Endodermal cell (in vitro differentiated cells): ENCODE results near the gene PCSK1. TPM values are rescaled to one million over a fixed set of nuclear protein-coding genes. Genes with fewer than 3 reads are reported as not detected.

Experiments used
- DNase-seq: peaks from one replicate; pipeline ENCODE4 v3.0.0-alpha.2; 2017
- H3K27ac ChIP-seq: 2 replicates; pipeline ENCODE4 v1.5.1; 2013; ENCODE audit warnings: mild to moderate bottlenecking, low read depth, low read length, moderate library complexity
- H3K27me3 ChIP-seq: 2 replicates; pipeline ENCODE4 v1.6.1; 2013; ENCODE audit warnings: mild to moderate bottlenecking, low read length, moderate library complexity; ENCODE audit not compliant: insufficient read depth, control insufficient read depth, poor library complexity, severe bottlenecking
- H3K36me3 ChIP-seq: 2 replicates; pipeline ENCODE4 v1.7.0; 2013; ENCODE audit warnings: mild to moderate bottlenecking, low read length, moderate library complexity; ENCODE audit not compliant: control insufficient read depth, insufficient read depth
- H3K4me1 ChIP-seq: one replicate; pipeline ENCODE4 v1.7.0; 2013; ENCODE audit warnings: low read length; ENCODE audit not compliant: control insufficient read depth, insufficient read depth
- H3K4me3 ChIP-seq: 2 replicates; pipeline ENCODE4 v1.5.1; 2013; ENCODE audit warnings: mild to moderate bottlenecking, low read length, moderate library complexity
- H3K9ac ChIP-seq: 2 replicates; pipeline ENCODE4 v1.6.1; 2013; ENCODE audit warnings: mild to moderate bottlenecking, low read length, moderate library complexity; ENCODE audit not compliant: poor library complexity, severe bottlenecking; ENCODE audit errors: extremely low read depth
- H3K9me3 ChIP-seq: 2 replicates; pipeline ENCODE4 v1.6.1; 2013; ENCODE audit warnings: mild to moderate bottlenecking, low read length, moderate library complexity; ENCODE audit not compliant: control insufficient read depth
- H3K27ac Mint-ChIP-seq: 2 replicates; pipeline ENCODE4 v1.8.0; 2020; ENCODE audit warnings: mixed read lengths
- H3K27me3 Mint-ChIP-seq: 2 replicates; pipeline ENCODE4 v1.8.0; 2021; ENCODE audit warnings: mild to moderate bottlenecking, mixed read lengths; ENCODE audit not compliant: insufficient read depth
- H3K36me3 Mint-ChIP-seq: 2 replicates; pipeline ENCODE4 v1.8.0; 2020; ENCODE audit warnings: low read depth, mixed read lengths
- H3K4me1 Mint-ChIP-seq: 2 replicates; pipeline ENCODE4 v1.8.0; 2020; ENCODE audit warnings: mixed read lengths
- H3K4me3 Mint-ChIP-seq: 2 replicates; pipeline ENCODE4 v1.8.0; 2020; ENCODE audit warnings: mild to moderate bottlenecking, moderate library complexity, mixed read lengths
- H3K9me3 Mint-ChIP-seq: 2 replicates; pipeline ENCODE4 v1.8.0; 2020; ENCODE audit warnings: mild to moderate bottlenecking, mixed read lengths
- CTCF ChIP-seq: fragments of 200-600 bp; sonication (generic); conservative IDR thresholded peaks from 2 replicates; pipeline ENCODE4 v1.5.0; 2021; ENCODE audit warnings: antibody characterized with exemption, mild to moderate bottlenecking
- WGBS, 2 experiments: methylation state at CpG; one replicate each; pipeline versions ENCODE4 v1.1.5 to v1.1.7; 2013; ENCODE audit warnings: missing lambda C conversion rate in 2 of 2, mixed read lengths in 1 of 2; ENCODE audit not compliant: insufficient coverage in 1 of 2, insufficient read length in 1 of 2; 5-methylcytosine and 5-hydroxymethylcytosine counted together
- total RNA-seq, 2 donors: library from RNA; stranded (reverse); fragmentation: NEBNext Ultra II Directional in 1 of 2; extraction: Animal tissue kit (Norgen Biotek cat#: 25700) in 1 of 2; gene quantifications; 2 replicates in 1 of 2; 3 replicates in 1 of 2; pipeline ENCODE4 v1.2.1, GENCODE V29; 2021

PCSK1 gene
- total RNA-seq, 2 donors from 2014 or later: not detected

GRCh38 chr5:96426831-96427230, 6.2 kb downstream of the PCSK1 start:
- no peaks in the 10 kb centered on the region for H3K9me3 Mint-ChIP-seq
- Histone ChIP-seq H3K4me1 (peaks cover 3% of the 10 kb centered on the region), H3K9me3 (no peaks in the 10 kb centered on the region), H3K4me3 (no peak overlapping the region), H3K9ac (no peak overlapping the region), H3K27me3 (peaks cover 25% of the 10 kb centered on the region), H3K27ac (no peak overlapping the region), H3K36me3 (no peaks in the 10 kb centered on the region)
- H3K36me3 Mint-ChIP-seq: no peaks in the 10 kb centered on the region
- no peak overlapping the region for H3K27ac Mint-ChIP-seq
- H3K4me3 Mint-ChIP-seq: no peak overlapping the region
- DNase-seq: no peak
- H3K4me1 Mint-ChIP-seq: peaks cover 8% of the 10 kb centered on the region
- H3K27me3 Mint-ChIP-seq: peaks cover 19% of the 10 kb centered on the region
- no peak for TF ChIP-seq CTCF

- H3K9me3 Mint-ChIP-seq: no peaks in the 10 kb centered on the region
- Histone ChIP-seq H3K9ac (no peak overlapping the region), H3K4me3 (no peak overlapping the region), H3K4me1 (no peaks in the 10 kb centered on the region), H3K27me3 (peaks cover 11% of the 10 kb centered on the region), H3K36me3 (no peaks in the 10 kb centered on the region), H3K27ac (no peak overlapping the region), H3K9me3 (no peaks in the 10 kb centered on the region)
- no peak overlapping the region for H3K27ac Mint-ChIP-seq
- peaks cover 7% of the 10 kb centered on the region for H3K27me3 Mint-ChIP-seq
- no peaks in the 10 kb centered on the region for H3K4me1 Mint-ChIP-seq
- no peak for TF ChIP-seq CTCF
- no peaks in the 10 kb centered on the region for H3K36me3 Mint-ChIP-seq
- H3K4me3 Mint-ChIP-seq: no peak overlapping the region
- no peak for DNase-seq
Measured at GRCh38 chr5:96425443-96425842, 7.6 kb downstream of the PCSK1 start.

- no peak overlapping the region for H3K4me3 ChIP-seq
- no peaks in the 10 kb centered on the region for H3K4me1 Mint-ChIP-seq
- no peaks in the 10 kb centered on the region for H3K4me1 ChIP-seq
- TF ChIP-seq CTCF: no peak
- no peak overlapping the region for H3K9ac ChIP-seq
- no peak overlapping the region for H3K27ac Mint-ChIP-seq
- H3K27ac ChIP-seq: no peak overlapping the region
- WGBS, 2 experiments: 86% methylated on average over 2 of the region's 3 CpGs; no CpG with 5 or more reads in 1 of the 2 experiments
- no peak for DNase-seq
- H3K36me3 Mint-ChIP-seq: no peaks in the 10 kb centered on the region
- no peak overlapping the region for H3K4me3 Mint-ChIP-seq
- no peaks in the 10 kb centered on the region for H3K27me3 ChIP-seq
- no peaks in the 10 kb centered on the region for H3K9me3 Mint-ChIP-seq
- H3K36me3 ChIP-seq: no peaks in the 10 kb centered on the region
- H3K9me3 ChIP-seq: no peaks in the 10 kb centered on the region
- no peaks in the 10 kb centered on the region for H3K27me3 Mint-ChIP-seq
Measured at GRCh38 chr5:96415897-96416296, 17.2 kb downstream of the PCSK1 start.
